GM12878 (cell line): ENCODE data around the gene EFCC1. TPM values are rescaled to one million over a fixed set of nuclear protein-coding genes. Genes with fewer than 3 reads are reported as not detected.

Experiments used
- ATAC-seq: fragments of 200-7000 bp; cut with Tn5 transposase; 3 replicates; pipeline ENCODE4 v1.9.1; 2020; ENCODE audit warnings: mild to moderate bottlenecking, moderate library complexity
- BruUV-seq: library from RNA; stranded (reverse); fragments of 400-500 nt; replicated peaks from 2 replicates; lab custom pipeline; 2021; lab: Mats Ljungman, UMichigan
- CTCF ChIA-PET: fragments of 300-600 bp; sonication (Branson Sonifier 250); formaldehyde crosslinking; extraction: SDS; loops from one replicate; lab custom pipeline; 2021; ENCODE audit warnings: inconsistent platforms; lab: Yijun Ruan, JAX
- POLR2A ChIA-PET: fragments of 350-600 bp; formaldehyde crosslinking; extraction: SDS; loops from one replicate; lab custom pipeline; 2021; ENCODE audit warnings: inconsistent platforms; lab: Charles Lee
- RAD21 ChIA-PET: fragments of 300-600 bp; sonication (Branson Sonifier 250); formaldehyde crosslinking; loops from one replicate; lab custom pipeline; 2023; ENCODE audit warnings: antibody characterized with exemption; ENCODE audit not compliant: unreplicated experiment; lab: Charles Lee
- SMC1A ChIA-PET: fragments of 300-600 bp; sonication (Branson Sonifier 250); formaldehyde crosslinking; loops from one replicate; lab custom pipeline; 2023; ENCODE audit not compliant: unreplicated experiment, uncharacterized antibody; lab: Charles Lee
- DNase-seq: peaks from one replicate; pipeline ENCODE4 v3.0.0-alpha.2; 2011; ENCODE audit warnings: low read depth, low spot score
- FAIRE-seq: peaks from 3 replicates; lab custom pipeline; 2011; peaks lifted over from hg19 to GRCh38; lab: Jason Lieb, UNC
- H2AFZ ChIP-seq: 2 replicates; pipeline ENCODE4 v1.6.0; 2011; ENCODE audit warnings: low read depth, low read length, control low read depth; ENCODE audit not compliant: control insufficient read depth
- H3K27ac ChIP-seq: 2 replicates; pipeline ENCODE4 v1.5.1; 2011; ENCODE audit warnings: control low read depth; ENCODE audit not compliant: control insufficient read depth, insufficient read depth
- H3K27me3 ChIP-seq, 2 experiments: replicated peaks in 1 of 2; 2 replicates each; pipeline versions ENCODE4 v1.6.0 to v1.6.1; 2011; ENCODE audit warnings: low read length in 1 of 2; ENCODE audit not compliant: control insufficient read depth in 2 of 2, insufficient read depth in 2 of 2
- H3K36me3 ChIP-seq, 2 experiments: 2 replicates each; pipeline ENCODE4 v1.5.1; 2011; ENCODE audit warnings: low read length in 1 of 2; ENCODE audit not compliant: control insufficient read depth in 2 of 2, insufficient read depth in 2 of 2
- H3K4me1 ChIP-seq: 2 replicates; pipeline ENCODE4 v1.6.1; 2011; ENCODE audit warnings: mild to moderate bottlenecking, low read length, moderate library complexity, mixed read lengths; ENCODE audit not compliant: control insufficient read depth, insufficient read depth
- H3K4me2 ChIP-seq: 2 replicates; pipeline ENCODE4 v1.6.0; 2011; ENCODE audit warnings: control low read depth; ENCODE audit not compliant: control insufficient read depth, insufficient read depth
- H3K4me3 ChIP-seq: fragments of 200-600 bp; sonication (generic); 2 replicates; pipeline ENCODE4 v1.5.1; 2016
- H3K79me2 ChIP-seq: 2 replicates; pipeline ENCODE4 v1.6.0; 2011; ENCODE audit warnings: low read length; ENCODE audit not compliant: control insufficient read depth, insufficient read depth
- H3K9ac ChIP-seq: 2 replicates; pipeline ENCODE4 v1.8.0; 2011; ENCODE audit warnings: low read length, control low read depth, mixed read lengths; ENCODE audit not compliant: control insufficient read depth, insufficient read depth
- H3K9me3 ChIP-seq: replicated peaks from 3 replicates; pipeline ENCODE4 v1.5.1; 2011; ENCODE audit warnings: mild to moderate bottlenecking, low read length; ENCODE audit not compliant: control insufficient read depth, insufficient read depth
- H4K20me1 ChIP-seq: 2 replicates; pipeline ENCODE4 v1.6.0; 2011; ENCODE audit not compliant: control insufficient read depth, insufficient read depth
- BHLHE40 ChIP-seq, 2 experiments: fragments of 450-650 bp in 1 of 2; IDR thresholded peaks; 2 replicates each; pipeline ENCODE4 v1.6.1; 2011 to 2017; ENCODE audit warnings: low read depth in 2 of 2, borderline replicate concordance in 1 of 2, improper control_type of control experiment in 1 of 2, low read length in 1 of 2, mild to moderate bottlenecking in 1 of 2
- BRCA1 ChIP-seq: IDR thresholded peaks from 2 replicates; pipeline ENCODE4 v1.6.1; 2011; ENCODE audit warnings: low read depth, low read length, improper control_type of control experiment
- CEBPB ChIP-seq, 2 experiments: fragments of 150-350 bp in 1 of 2; IDR thresholded peaks; 2 replicates each; pipeline ENCODE4 v1.6.1; 2012 to 2014; ENCODE audit warnings: low read depth in 2 of 2, low read length in 2 of 2, borderline replicate concordance in 1 of 2, inconsistent platforms in 1 of 2
- EZH2 ChIP-seq: IDR thresholded peaks from 2 replicates; pipeline ENCODE4 v1.6.1; 2012; ENCODE audit warnings: low read depth, mild to moderate bottlenecking, control low read depth, inconsistent platforms, low read length, borderline replicate concordance; ENCODE audit not compliant: control insufficient read depth
- HDAC6 ChIP-seq: fragments of 200-600 bp; sonication (generic); IDR thresholded peaks from one replicate; pipeline ENCODE4 v1.8.0; 2017; ENCODE audit warnings: antibody characterized with exemption; ENCODE audit not compliant: unreplicated experiment
- KDM1A ChIP-seq: fragments of 200-600 bp; sonication (generic); IDR thresholded peaks from 2 replicates; pipeline ENCODE4 v1.6.1; 2016; ENCODE audit warnings: borderline replicate concordance
- MYC ChIP-seq: IDR thresholded peaks from 2 replicates; pipeline ENCODE4 v1.6.1; 2011; ENCODE audit warnings: mild to moderate bottlenecking, low read length, moderate library complexity, inconsistent platforms; ENCODE audit not compliant: insufficient read depth, insufficient replicate concordance, insufficient read length, severe bottlenecking
- RAD21 ChIP-seq: IDR thresholded peaks from 2 replicates; pipeline ENCODE4 v1.6.1; 2011; ENCODE audit warnings: mild to moderate bottlenecking, low read depth, low read length, moderate library complexity; ENCODE audit not compliant: insufficient read depth
- RBBP5 ChIP-seq: fragments of 200-600 bp; sonication (generic); conservative IDR thresholded peaks from 2 replicates; pipeline ENCODE4 v1.6.1; 2016
- STAT1 ChIP-seq: fragments of 450-650 bp; conservative IDR thresholded peaks from 2 replicates; pipeline ENCODE4 v1.6.1; 2014; ENCODE audit warnings: antibody characterized with exemption, mild to moderate bottlenecking
- YBX1 ChIP-seq: fragments of 450-650 bp; IDR thresholded peaks from 2 replicates; pipeline ENCODE4 v1.6.1; 2016; ENCODE audit warnings: antibody characterized with exemption
- ZBED1 ChIP-seq: IDR thresholded peaks from 2 replicates; pipeline ENCODE4 v1.6.1; 2016; ENCODE audit warnings: borderline replicate concordance
- ZNF384 ChIP-seq: IDR thresholded peaks from 2 replicates; pipeline ENCODE4 v1.6.1; 2012; ENCODE audit warnings: low read depth, mild to moderate bottlenecking, low read length, improper control_type of control experiment, borderline replicate concordance
- WGBS: methylation state at CpG from one replicate; pipeline ENCODE4 v1.1.6; 2016; ENCODE audit warnings: low lambda C conversion rate; ENCODE audit not compliant: insufficient replicate concordance, insufficient coverage; ENCODE audit errors: missing lambda C conversion rate; 5-methylcytosine and 5-hydroxymethylcytosine counted together
- in situ Hi-C: fragments of 300-500 bp; cut with MboI; formaldehyde crosslinking; loops from 9 replicates; pipeline ENCODE4 v1.14.3; 2018; ENCODE audit warnings: mixed read lengths
- intact Hi-C: fragments of 100-400 bp; cut with micrococcal nuclease; formaldehyde crosslinking; loops from one replicate; pipeline ENCODE4 v1.14.2; 2022; ENCODE audit not compliant: unreplicated experiment
- polyA plus RNA-seq, 11 experiments: library from polyadenylated mRNA; depleted of rRNA in 4 of 11; unstranded in 6 of 11; stranded (reverse) in 5 of 11; fragments of >200 nt; fragmentation: Nextera tagmentation in 4 of 11; fragmentation: Illumina TruSeq in 1 of 11; extraction: Ambion mirVana in 4 of 11; extraction: Trizol in 1 of 11; gene quantifications; 1 replicate in 1 of 11; 2 replicates in 10 of 11; pipeline versions ENCODE4 v1.2.1 to v1.2.3, GENCODE V29; 2011 to 2016; ENCODE audit warnings: inconsistent platforms in 2 of 11, missing spikeins in 2 of 11, low read depth in 1 of 11
- total RNA-seq, 4 experiments: library from RNA; depleted of rRNA in 3 of 4; stranded (reverse); fragments of >200 nt in 3 of 4; fragmentation: Illumina TruSeq in 1 of 4; extraction: Trizol in 1 of 4; gene quantifications; 2 replicates each; pipeline versions ENCODE4 v1.2.1 to v1.2.3, GENCODE V29; 2013 to 2021
- TF ChIP-seq, protein P1 (sequence below): fragments of 450-650 bp; IDR thresholded peaks from 2 replicates; pipeline ENCODE4 v1.6.1; 2018; ENCODE audit warnings: borderline replicate concordance, mild to moderate bottlenecking; ENCODE audit not compliant: partially characterized antibody
- TF ChIP-seq, protein P2 (sequence below): fragments of 450-650 bp; IDR thresholded peaks from 2 replicates; pipeline ENCODE4 v1.6.1; 2017; ENCODE audit warnings: mild to moderate bottlenecking
- TF ChIP-seq, protein P3 (sequence below): fragments of 150-350 bp; IDR thresholded peaks from 2 replicates; pipeline ENCODE4 v1.6.1; 2016; ENCODE audit warnings: low read depth, low read length

Gene EFCC1
- total and polyA plus RNA-seq, 10 of the 15 experiments (the other 5 are each of a cell fraction or from before 2014, with no cell fraction given) = not detected

DNA sequence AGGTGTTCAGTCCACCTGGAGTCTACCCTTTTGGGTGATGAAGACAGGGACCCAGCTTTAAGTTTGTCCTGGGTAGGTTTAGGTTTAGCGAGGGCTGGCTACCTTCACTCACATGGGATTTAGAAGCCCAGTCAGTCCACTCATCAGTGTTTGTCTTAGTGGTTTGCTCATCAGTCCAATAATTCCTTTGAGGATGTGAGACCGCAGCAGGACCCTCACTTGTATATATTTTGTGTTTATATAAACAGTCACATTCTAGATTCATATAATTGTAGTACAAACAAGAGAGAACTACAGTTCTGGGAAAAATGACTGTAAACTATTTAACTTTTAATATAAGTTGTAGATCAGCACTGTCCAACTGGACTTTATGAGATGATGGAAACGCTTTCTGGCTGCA lies 18.2 kb downstream of the EFCC1 start (continued):
- TF ChIP-seq EZH2 = no peak
- no peak for TF ChIP-seq RBBP5
- TF ChIP-seq, protein P1, sequence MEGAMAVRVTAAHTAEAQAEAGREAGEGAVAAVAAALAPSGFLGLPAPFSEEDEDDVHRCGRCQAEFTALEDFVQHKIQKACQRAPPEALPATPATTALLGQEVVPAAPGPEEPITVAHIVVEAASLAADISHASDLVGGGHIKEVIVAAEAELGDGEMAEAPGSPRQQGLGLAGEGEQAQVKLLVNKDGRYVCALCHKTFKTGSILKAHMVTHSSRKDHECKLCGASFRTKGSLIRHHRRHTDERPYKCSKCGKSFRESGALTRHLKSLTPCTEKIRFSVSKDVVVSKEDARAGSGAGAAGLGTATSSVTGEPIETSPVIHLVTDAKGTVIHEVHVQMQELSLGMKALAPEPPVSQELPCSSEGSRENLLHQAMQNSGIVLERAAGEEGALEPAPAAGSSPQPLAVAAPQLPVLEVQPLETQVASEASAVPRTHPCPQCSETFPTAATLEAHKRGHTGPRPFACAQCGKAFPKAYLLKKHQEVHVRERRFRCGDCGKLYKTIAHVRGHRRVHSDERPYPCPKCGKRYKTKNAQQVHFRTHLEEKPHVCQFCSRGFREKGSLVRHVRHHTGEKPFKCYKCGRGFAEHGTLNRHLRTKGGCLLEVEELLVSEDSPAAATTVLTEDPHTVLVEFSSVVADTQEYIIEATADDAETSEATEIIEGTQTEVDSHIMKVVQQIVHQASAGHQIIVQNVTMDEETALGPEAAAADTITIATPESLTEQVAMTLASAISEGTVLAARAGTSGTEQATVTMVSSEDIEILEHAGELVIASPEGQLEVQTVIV = no peak
- no peak for TF ChIP-seq STAT1

DNA sequence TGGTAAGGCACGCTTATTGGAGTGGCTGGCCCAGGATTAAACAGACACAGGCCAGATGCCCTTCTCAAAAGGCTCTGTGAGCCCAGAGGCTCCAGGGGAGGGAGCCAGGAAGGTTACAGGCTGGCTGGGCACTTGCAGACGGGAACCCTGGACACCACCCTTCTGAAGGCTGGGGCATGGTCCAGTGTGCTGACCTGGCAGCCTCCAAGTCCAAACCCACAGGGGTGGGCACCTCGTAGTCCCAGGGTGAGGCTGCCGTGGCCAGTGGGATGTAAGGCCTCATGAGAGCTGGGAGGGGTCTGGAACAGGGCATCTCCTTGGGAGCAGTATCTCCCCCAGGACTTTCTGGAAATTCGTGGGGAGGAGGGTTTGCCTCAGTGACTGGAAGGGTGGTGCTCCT lies 19.6 kb downstream of the EFCC1 start:
- no peak overlapping the region for H3K27ac ChIP-seq
- no peak overlapping the region for H3K4me2 ChIP-seq
- H3K4me3 ChIP-seq = no peak overlapping the region
- in situ Hi-C loops (no loop called here), intact Hi-C loops (no loop called here)
- no peaks in the 10 kb centered on the region for H3K79me2 ChIP-seq
- DNase-seq = no peak
- ATAC-seq = no peak
- no TSS peak for BruUV-seq
- H3K9me3 ChIP-seq = no peaks in the 10 kb centered on the region
- H3K9ac ChIP-seq = no peak overlapping the region
- ChIA-PET RAD21 (no interaction called here), SMC1A (no interaction called here), CTCF (interaction anchor here (1.6 to 1.7 kb wide), 2 partner anchors 14 to 226 kb away, joined by 3 to 4 read pairs; no protein-coding TSS in a partner anchor), POLR2A (no interaction called here)
- peaks cover 0 to 4% of the 10 kb centered on the region in 2 experiments; a peak in 1 of 4 replicates for H3K27me3 ChIP-seq
- no peaks in the 10 kb centered on the region for H3K36me3 ChIP-seq
- no peaks in the 10 kb centered on the region for H4K20me1 ChIP-seq
- peaks cover 18% of the 10 kb centered on the region for H3K4me1 ChIP-seq
- 10% methylated on average over 5 of the region's 5 CpGs for WGBS
- no peak for FAIRE-seq
- H2AFZ ChIP-seq = no peak overlapping the region
- no peak for TF ChIP-seq RAD21
- TF ChIP-seq CEBPB (IDR thresholded peaks at IDR 0.05; ENCODE audit: borderline replicate concordance in 1 of 2, low read depth in 2 of 2, low read length in 2 of 2) = no peak
- no peak for TF ChIP-seq ZNF384
- no peak for TF ChIP-seq KDM1A
- no peak for TF ChIP-seq YBX1
- TF ChIP-seq BHLHE40 (IDR thresholded peaks at IDR 0.05; ENCODE audit: borderline replicate concordance in 1 of 2, low read depth in 2 of 2, low read length in 1 of 2) = no peak
- TF ChIP-seq, protein P2, sequence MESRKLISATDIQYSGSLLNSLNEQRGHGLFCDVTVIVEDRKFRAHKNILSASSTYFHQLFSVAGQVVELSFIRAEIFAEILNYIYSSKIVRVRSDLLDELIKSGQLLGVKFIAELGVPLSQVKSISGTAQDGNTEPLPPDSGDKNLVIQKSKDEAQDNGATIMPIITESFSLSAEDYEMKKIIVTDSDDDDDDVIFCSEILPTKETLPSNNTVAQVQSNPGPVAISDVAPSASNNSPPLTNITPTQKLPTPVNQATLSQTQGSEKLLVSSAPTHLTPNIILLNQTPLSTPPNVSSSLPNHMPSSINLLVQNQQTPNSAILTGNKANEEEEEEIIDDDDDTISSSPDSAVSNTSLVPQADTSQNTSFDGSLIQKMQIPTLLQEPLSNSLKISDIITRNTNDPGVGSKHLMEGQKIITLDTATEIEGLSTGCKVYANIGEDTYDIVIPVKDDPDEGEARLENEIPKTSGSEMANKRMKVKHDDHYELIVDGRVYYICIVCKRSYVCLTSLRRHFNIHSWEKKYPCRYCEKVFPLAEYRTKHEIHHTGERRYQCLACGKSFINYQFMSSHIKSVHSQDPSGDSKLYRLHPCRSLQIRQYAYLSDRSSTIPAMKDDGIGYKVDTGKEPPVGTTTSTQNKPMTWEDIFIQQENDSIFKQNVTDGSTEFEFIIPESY = no peak
- TF ChIP-seq RBBP5 = no peak
- TF ChIP-seq MYC = no peak
- TF ChIP-seq ZBED1 = no peak
- TF ChIP-seq, protein P3, sequence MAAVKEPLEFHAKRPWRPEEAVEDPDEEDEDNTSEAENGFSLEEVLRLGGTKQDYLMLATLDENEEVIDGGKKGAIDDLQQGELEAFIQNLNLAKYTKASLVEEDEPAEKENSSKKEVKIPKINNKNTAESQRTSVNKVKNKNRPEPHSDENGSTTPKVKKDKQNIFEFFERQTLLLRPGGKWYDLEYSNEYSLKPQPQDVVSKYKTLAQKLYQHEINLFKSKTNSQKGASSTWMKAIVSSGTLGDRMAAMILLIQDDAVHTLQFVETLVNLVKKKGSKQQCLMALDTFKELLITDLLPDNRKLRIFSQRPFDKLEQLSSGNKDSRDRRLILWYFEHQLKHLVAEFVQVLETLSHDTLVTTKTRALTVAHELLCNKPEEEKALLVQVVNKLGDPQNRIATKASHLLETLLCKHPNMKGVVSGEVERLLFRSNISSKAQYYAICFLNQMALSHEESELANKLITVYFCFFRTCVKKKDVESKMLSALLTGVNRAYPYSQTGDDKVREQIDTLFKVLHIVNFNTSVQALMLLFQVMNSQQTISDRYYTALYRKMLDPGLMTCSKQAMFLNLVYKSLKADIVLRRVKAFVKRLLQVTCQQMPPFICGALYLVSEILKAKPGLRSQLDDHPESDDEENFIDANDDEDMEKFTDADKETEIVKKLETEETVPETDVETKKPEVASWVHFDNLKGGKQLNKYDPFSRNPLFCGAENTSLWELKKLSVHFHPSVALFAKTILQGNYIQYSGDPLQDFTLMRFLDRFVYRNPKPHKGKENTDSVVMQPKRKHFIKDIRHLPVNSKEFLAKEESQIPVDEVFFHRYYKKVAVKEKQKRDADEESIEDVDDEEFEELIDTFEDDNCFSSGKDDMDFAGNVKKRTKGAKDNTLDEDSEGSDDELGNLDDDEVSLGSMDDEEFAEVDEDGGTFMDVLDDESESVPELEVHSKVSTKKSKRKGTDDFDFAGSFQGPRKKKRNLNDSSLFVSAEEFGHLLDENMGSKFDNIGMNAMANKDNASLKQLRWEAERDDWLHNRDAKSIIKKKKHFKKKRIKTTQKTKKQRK = no peak
- no peak for TF ChIP-seq HDAC6
- no peak for TF ChIP-seq BRCA1
